Liver (tissue), 9 donors: ENCODE data around the gene IQCH. TPM values are rescaled to one million over a fixed set of nuclear protein-coding genes. Genes with fewer than 3 reads are reported as not detected.

Experiments used
- DNase-seq: peaks from one replicate; pipeline ENCODE4 v3.0.0-alpha.2; 2017; ENCODE audit warnings: low spot score
- H3K27ac ChIP-seq, 2 donors: one replicate each; pipeline ENCODE4 v1.7.0; 2013; ENCODE audit warnings: inconsistent platforms in 2 of 2, low read length in 2 of 2, control low read depth in 1 of 2, low read depth in 1 of 2, mild to moderate bottlenecking in 1 of 2
- H3K27me3 ChIP-seq, 4 donors: one replicate each; pipeline versions ENCODE4 v1.6.1 to v1.7.0; 2013; ENCODE audit warnings: low read length in 3 of 4, inconsistent platforms in 1 of 4, mild to moderate bottlenecking in 1 of 4, moderate library complexity in 1 of 4; ENCODE audit not compliant: control insufficient read depth in 4 of 4, insufficient read depth in 4 of 4
- H3K36me3 ChIP-seq, 4 donors: one replicate each; pipeline versions ENCODE4 v1.6.1 to v1.7.0; 2013; ENCODE audit warnings: low read length in 3 of 4, mild to moderate bottlenecking in 3 of 4, low read depth in 1 of 4, moderate library complexity in 1 of 4; ENCODE audit not compliant: control insufficient read depth in 4 of 4, insufficient read depth in 3 of 4
- H3K4me1 ChIP-seq, 4 donors: one replicate each; pipeline versions ENCODE4 v1.6.1 to v1.7.0; 2013; ENCODE audit warnings: low read length in 3 of 4, mild to moderate bottlenecking in 3 of 4, moderate library complexity in 1 of 4; ENCODE audit not compliant: control insufficient read depth in 4 of 4, insufficient read depth in 4 of 4
- H3K4me3 ChIP-seq, 3 donors: one replicate each; pipeline versions ENCODE4 v1.6.1 to v1.7.0; 2013; ENCODE audit warnings: low read length in 3 of 3, control low read depth in 1 of 3, low read depth in 1 of 3, mild to moderate bottlenecking in 1 of 3
- H3K9ac ChIP-seq, 2 donors: one replicate each; pipeline ENCODE4 v1.7.0; 2013; ENCODE audit warnings: low read length in 2 of 2, mild to moderate bottlenecking in 2 of 2, moderate library complexity in 2 of 2, control low read depth in 1 of 2, low read depth in 1 of 2
- H3K9me3 ChIP-seq, 4 donors: one replicate each; pipeline versions ENCODE4 v1.6.1 to v1.7.0; 2013; ENCODE audit warnings: low read length in 3 of 4; ENCODE audit not compliant: control insufficient read depth in 4 of 4
- EGR1 ChIP-seq, 2 donors: IDR thresholded peaks; 2 replicates each; pipeline ENCODE4 v1.6.1; 2016 to 2018; ENCODE audit warnings: antibody characterized with exemption in 2 of 2, low read depth in 2 of 2
- FOXA1 ChIP-seq: IDR thresholded peaks from 2 replicates; pipeline ENCODE4 v1.6.1; 2016; ENCODE audit warnings: antibody characterized with exemption
- FOXA2 ChIP-seq: IDR thresholded peaks from 2 replicates; pipeline ENCODE4 v1.6.1; 2016; ENCODE audit warnings: antibody characterized with exemption
- GABPA ChIP-seq, 2 donors: IDR thresholded peaks in 1 of 2; conservative IDR thresholded peaks in 1 of 2; 2 replicates each; pipeline ENCODE4 v1.6.1; 2016; ENCODE audit warnings: antibody characterized with exemption in 2 of 2, mild to moderate bottlenecking in 1 of 2, moderate library complexity in 1 of 2
- HNF4A ChIP-seq, 2 donors: conservative IDR thresholded peaks; 2 replicates each; pipeline ENCODE4 v1.6.1; 2016; ENCODE audit warnings: antibody characterized with exemption in 2 of 2, mild to moderate bottlenecking in 2 of 2
- HNF4G ChIP-seq: IDR thresholded peaks from 2 replicates; pipeline ENCODE4 v1.6.1; 2016; ENCODE audit warnings: antibody characterized with exemption
- JUND ChIP-seq, 2 donors: IDR thresholded peaks; 2 replicates each; pipeline ENCODE4 v1.6.1; 2016; ENCODE audit warnings: antibody characterized with exemption in 2 of 2
- NR2F2 ChIP-seq: IDR thresholded peaks from 2 replicates; pipeline ENCODE4 v1.6.1; 2016; ENCODE audit warnings: antibody characterized with exemption
- RAD21 ChIP-seq, 2 donors: IDR thresholded peaks; 2 replicates each; pipeline ENCODE4 v1.6.1; 2016; ENCODE audit warnings: antibody characterized with exemption in 2 of 2, mild to moderate bottlenecking in 2 of 2
- RXRA ChIP-seq, 2 donors: IDR thresholded peaks; 2 replicates each; pipeline ENCODE4 v1.6.1; 2017 to 2018; ENCODE audit warnings: antibody characterized with exemption in 2 of 2, mild to moderate bottlenecking in 1 of 2
- SP1 ChIP-seq: IDR thresholded peaks from 2 replicates; pipeline ENCODE4 v1.6.1; 2018; ENCODE audit warnings: antibody characterized with exemption, mild to moderate bottlenecking
- TAF1 ChIP-seq: conservative IDR thresholded peaks from 2 replicates; pipeline ENCODE4 v1.6.1; 2016; ENCODE audit warnings: antibody characterized with exemption, mild to moderate bottlenecking
- YY1 ChIP-seq: IDR thresholded peaks from 2 replicates; pipeline ENCODE4 v1.6.1; 2016; ENCODE audit warnings: antibody characterized with exemption, mild to moderate bottlenecking
- WGBS: extraction: QIAGEN DNeasy Blood & Tissue Kit; methylation state at CpG from one replicate; pipeline ENCODE4 v1.1.7; 2013; 5-methylcytosine and 5-hydroxymethylcytosine counted together
- polyA plus RNA-seq, 2 donors: library from polyadenylated mRNA; stranded (reverse) in 1 of 2; unstranded in 1 of 2; fragments of 200-250 nt in 1 of 2; fragments of >200 nt in 1 of 2; fragmentation: Nextera tagmentation in 1 of 2; extraction: Ambion mirVana in 1 of 2; gene quantifications; one replicate each; pipeline versions ENCODE4 v1.2.1 to v1.2.3, GENCODE V29; 2013 to 2015
- total RNA-seq, 2 donors: library from RNA; depleted of rRNA; stranded (reverse); fragments of >200 nt; gene quantifications; one replicate each; pipeline ENCODE4 v1.2.3, GENCODE V29; 2014
- TF ChIP-seq, protein P1 (sequence below): IDR thresholded peaks from 2 replicates; pipeline ENCODE4 v1.6.1; 2016; ENCODE audit warnings: antibody characterized with exemption
- TF ChIP-seq, protein P2 (sequence below): fragments of 150-350 bp; IDR thresholded peaks from 2 replicates; pipeline ENCODE4 v1.5.1; 2017; ENCODE audit warnings: improper control_type of control experiment, low read depth, low read length; ENCODE audit not compliant: missing input control
- TF ChIP-seq, protein P3 (sequence below): IDR thresholded peaks from 2 replicates; pipeline ENCODE4 v1.6.1; 2016; ENCODE audit warnings: antibody characterized with exemption
- TF ChIP-seq, protein P4 (sequence below): IDR thresholded peaks from 2 replicates; pipeline ENCODE4 v1.6.1; 2016; ENCODE audit warnings: antibody characterized with exemption
- TF ChIP-seq, protein P5 (sequence below): IDR thresholded peaks from 2 replicates; pipeline ENCODE4 v1.6.1; 2016; ENCODE audit warnings: antibody characterized with exemption, mild to moderate bottlenecking
- donor health status: healthy.
- donor health status: healthy.
- donor health status: healthy.
- donor health status: healthy.
- donor health status: healthy.

IQCH gene
- total and polyA plus RNA-seq, 4 donors = 0.23 to 1.6 (median 0.86) TPM

DNA sequence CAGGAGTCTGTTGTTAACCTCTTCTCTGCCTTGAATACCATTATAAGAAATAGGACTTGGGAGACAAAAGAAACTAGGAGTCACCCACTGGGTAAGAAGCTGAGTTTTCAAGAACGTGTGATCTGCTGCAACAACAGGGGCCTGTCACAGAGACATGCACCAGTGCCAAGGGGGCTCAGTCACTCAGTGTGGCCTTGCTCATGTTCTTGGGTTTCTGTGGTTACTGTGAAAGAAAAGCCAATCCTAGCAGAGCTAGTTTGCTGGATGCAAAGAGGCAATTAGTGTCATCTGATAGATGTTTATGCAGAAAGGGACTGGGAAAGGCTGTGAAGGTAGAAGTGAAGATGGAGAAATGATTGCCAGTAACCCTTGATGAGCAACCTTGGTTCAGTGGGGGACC lies 126.3 kb downstream of the IQCH start:
- Histone ChIP-seq H3K4me3 (no peak overlapping the region), H3K4me1 (no peaks in the 10 kb centered on the region), H3K27ac (no peak overlapping the region), H3K27me3 (no peaks in the 10 kb centered on the region), H3K9ac (no peak overlapping the region), H3K36me3 (no peaks in the 10 kb centered on the region), H3K9me3 (no peaks in the 10 kb centered on the region)
- 90% methylated on average over 1 of the region's 1 CpG for WGBS
- TF ChIP-seq EGR1 (IDR thresholded peaks at IDR 0.05; ENCODE audit: low read depth in 2 of 2) (no peak), GABPA (IDR thresholded peaks at IDR 0.05 in 1 of 2, conservative IDR thresholded peaks at IDR 0.05 in 1 of 2) (no peak), SP1 (no peak), FOXA1 (no peak), RAD21 (IDR thresholded peaks at IDR 0.05) (no peak), FOXA2 (no peak), JUND (IDR thresholded peaks at IDR 0.05) (no peak), TAF1 (no peak), YY1 (no peak), HNF4A (conservative IDR thresholded peaks at IDR 0.05) (no peak), RXRA (IDR thresholded peaks at IDR 0.05) (no peak), NR2F2 (no peak), HNF4G (no peak)
- TF ChIP-seq, protein P1, sequence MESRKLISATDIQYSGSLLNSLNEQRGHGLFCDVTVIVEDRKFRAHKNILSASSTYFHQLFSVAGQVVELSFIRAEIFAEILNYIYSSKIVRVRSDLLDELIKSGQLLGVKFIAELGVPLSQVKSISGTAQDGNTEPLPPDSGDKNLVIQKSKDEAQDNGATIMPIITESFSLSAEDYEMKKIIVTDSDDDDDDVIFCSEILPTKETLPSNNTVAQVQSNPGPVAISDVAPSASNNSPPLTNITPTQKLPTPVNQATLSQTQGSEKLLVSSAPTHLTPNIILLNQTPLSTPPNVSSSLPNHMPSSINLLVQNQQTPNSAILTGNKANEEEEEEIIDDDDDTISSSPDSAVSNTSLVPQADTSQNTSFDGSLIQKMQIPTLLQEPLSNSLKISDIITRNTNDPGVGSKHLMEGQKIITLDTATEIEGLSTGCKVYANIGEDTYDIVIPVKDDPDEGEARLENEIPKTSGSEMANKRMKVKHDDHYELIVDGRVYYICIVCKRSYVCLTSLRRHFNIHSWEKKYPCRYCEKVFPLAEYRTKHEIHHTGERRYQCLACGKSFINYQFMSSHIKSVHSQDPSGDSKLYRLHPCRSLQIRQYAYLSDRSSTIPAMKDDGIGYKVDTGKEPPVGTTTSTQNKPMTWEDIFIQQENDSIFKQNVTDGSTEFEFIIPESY = no peak
- TF ChIP-seq, protein P2, sequence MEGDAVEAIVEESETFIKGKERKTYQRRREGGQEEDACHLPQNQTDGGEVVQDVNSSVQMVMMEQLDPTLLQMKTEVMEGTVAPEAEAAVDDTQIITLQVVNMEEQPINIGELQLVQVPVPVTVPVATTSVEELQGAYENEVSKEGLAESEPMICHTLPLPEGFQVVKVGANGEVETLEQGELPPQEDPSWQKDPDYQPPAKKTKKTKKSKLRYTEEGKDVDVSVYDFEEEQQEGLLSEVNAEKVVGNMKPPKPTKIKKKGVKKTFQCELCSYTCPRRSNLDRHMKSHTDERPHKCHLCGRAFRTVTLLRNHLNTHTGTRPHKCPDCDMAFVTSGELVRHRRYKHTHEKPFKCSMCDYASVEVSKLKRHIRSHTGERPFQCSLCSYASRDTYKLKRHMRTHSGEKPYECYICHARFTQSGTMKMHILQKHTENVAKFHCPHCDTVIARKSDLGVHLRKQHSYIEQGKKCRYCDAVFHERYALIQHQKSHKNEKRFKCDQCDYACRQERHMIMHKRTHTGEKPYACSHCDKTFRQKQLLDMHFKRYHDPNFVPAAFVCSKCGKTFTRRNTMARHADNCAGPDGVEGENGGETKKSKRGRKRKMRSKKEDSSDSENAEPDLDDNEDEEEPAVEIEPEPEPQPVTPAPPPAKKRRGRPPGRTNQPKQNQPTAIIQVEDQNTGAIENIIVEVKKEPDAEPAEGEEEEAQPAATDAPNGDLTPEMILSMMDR = no peak
- TF ChIP-seq, protein P3, sequence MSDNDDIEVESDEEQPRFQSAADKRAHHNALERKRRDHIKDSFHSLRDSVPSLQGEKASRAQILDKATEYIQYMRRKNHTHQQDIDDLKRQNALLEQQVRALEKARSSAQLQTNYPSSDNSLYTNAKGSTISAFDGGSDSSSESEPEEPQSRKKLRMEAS = no peak
- TF ChIP-seq, protein P4, sequence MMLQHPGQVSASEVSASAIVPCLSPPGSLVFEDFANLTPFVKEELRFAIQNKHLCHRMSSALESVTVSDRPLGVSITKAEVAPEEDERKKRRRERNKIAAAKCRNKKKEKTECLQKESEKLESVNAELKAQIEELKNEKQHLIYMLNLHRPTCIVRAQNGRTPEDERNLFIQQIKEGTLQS = no peak
- TF ChIP-seq, protein P5, sequence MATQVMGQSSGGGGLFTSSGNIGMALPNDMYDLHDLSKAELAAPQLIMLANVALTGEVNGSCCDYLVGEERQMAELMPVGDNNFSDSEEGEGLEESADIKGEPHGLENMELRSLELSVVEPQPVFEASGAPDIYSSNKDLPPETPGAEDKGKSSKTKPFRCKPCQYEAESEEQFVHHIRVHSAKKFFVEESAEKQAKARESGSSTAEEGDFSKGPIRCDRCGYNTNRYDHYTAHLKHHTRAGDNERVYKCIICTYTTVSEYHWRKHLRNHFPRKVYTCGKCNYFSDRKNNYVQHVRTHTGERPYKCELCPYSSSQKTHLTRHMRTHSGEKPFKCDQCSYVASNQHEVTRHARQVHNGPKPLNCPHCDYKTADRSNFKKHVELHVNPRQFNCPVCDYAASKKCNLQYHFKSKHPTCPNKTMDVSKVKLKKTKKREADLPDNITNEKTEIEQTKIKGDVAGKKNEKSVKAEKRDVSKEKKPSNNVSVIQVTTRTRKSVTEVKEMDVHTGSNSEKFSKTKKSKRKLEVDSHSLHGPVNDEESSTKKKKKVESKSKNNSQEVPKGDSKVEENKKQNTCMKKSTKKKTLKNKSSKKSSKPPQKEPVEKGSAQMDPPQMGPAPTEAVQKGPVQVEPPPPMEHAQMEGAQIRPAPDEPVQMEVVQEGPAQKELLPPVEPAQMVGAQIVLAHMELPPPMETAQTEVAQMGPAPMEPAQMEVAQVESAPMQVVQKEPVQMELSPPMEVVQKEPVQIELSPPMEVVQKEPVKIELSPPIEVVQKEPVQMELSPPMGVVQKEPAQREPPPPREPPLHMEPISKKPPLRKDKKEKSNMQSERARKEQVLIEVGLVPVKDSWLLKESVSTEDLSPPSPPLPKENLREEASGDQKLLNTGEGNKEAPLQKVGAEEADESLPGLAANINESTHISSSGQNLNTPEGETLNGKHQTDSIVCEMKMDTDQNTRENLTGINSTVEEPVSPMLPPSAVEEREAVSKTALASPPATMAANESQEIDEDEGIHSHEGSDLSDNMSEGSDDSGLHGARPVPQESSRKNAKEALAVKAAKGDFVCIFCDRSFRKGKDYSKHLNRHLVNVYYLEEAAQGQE = no peak
- no peak for DNase-seq
